Breast epithelium (tissue), 4 donors: Measurements from ENCODE around the gene CPPED1. TPM values are rescaled to one million over a fixed set of nuclear protein-coding genes. Genes with fewer than 3 reads are reported as not detected.

Experiments
- DNase-seq, 2 donors: peaks; one replicate each; pipeline ENCODE4 v3.0.0-alpha.2; 2019; ENCODE audit warnings: low spot score in 2 of 2
- H3K27ac ChIP-seq, 2 donors: fragments of 200-600 bp; sonication (generic) in 1 of 2; one replicate each; pipeline ENCODE4 v1.5.1; 2016 to 2019; ENCODE audit warnings: mild to moderate bottlenecking in 1 of 2
- H3K27me3 ChIP-seq, 2 donors: fragments of 200-600 bp; sonication (generic) in 1 of 2; one replicate each; pipeline versions ENCODE4 v1.5.1 to v1.6.0; 2017 to 2019; ENCODE audit warnings: control low read depth in 1 of 2, mild to moderate bottlenecking in 1 of 2
- H3K36me3 ChIP-seq: fragments of 200-600 bp; one replicate; pipeline ENCODE4 v1.5.1; 2019
- H3K4me1 ChIP-seq, 2 donors: fragments of 200-600 bp; sonication (generic); one replicate each; pipeline ENCODE4 v1.5.1; 2016 to 2019; ENCODE audit warnings: control low read depth in 1 of 2
- H3K4me3 ChIP-seq, 3 donors: fragments of 200-600 bp; sonication (generic); 1 replicate in 2 of 3; 2 replicates in 1 of 3; pipeline ENCODE4 v1.5.1; 2016 to 2019; ENCODE audit warnings: mild to moderate bottlenecking in 3 of 3, moderate library complexity in 2 of 3
- H3K9me3 ChIP-seq, 2 donors: fragments of 200-600 bp; sonication (generic) in 1 of 2; one replicate each; pipeline ENCODE4 v1.5.1; 2016 to 2019; ENCODE audit warnings: control low read depth in 1 of 2
- POLR2A ChIP-seq: fragments of 450-650 bp; IDR thresholded peaks from one replicate; pipeline ENCODE4 v1.6.1; 2016; ENCODE audit warnings: antibody characterized with exemption, mild to moderate bottlenecking, moderate library complexity
- POLR2AphosphoS5 ChIP-seq, 3 donors: sonication (generic); formaldehyde crosslinking; IDR thresholded peaks; one replicate each; pipeline ENCODE4 v1.6.1; 2017; ENCODE audit warnings: antibody characterized with exemption in 3 of 3
- intact Hi-C: fragments of 100-400 bp; cut with DNase I; formaldehyde crosslinking; loops from one replicate; pipeline ENCODE4 v1.15.1; 2023; ENCODE audit warnings: low total_unique reads
- total RNA-seq, 3 donors: library from RNA; depleted of rRNA; stranded (reverse); fragments of >200 nt; gene quantifications; one replicate each; pipeline ENCODE4 v1.1.0, GENCODE V29; 2016
- TF ChIP-seq, protein P1 (sequence below), 3 donors: fragments of 450-650 bp; IDR thresholded peaks; one replicate each; pipeline ENCODE4 v1.5.1; 2016 to 2017; ENCODE audit warnings: antibody characterized with exemption in 3 of 3, mild to moderate bottlenecking in 3 of 3, moderate library complexity in 3 of 3

The CPPED1 gene
- total RNA-seq, 3 donors from 2014 or later, result 9.2 to 23.0 (median 16.4) TPM

DNA sequence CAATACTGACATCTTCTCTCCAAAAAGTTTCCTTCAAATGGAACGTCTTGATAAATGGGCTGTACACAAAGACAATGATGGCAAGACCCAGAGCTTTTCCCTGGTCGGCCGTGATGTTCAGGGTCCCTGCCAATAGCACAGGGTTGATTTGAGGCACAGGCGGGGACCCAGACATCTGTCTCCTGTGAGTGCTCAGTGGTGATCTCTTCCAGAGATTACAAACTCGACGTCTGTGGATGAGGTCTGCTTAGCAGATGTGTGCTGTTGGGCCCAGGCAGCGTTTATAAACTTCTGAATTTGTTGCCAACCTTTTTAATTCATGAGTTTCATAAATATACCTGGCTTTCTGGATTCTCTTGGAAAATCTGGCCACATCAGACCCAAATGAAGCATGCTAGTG is 14.9 kb downstream of the CPPED1 start:
- no peak overlapping the region for H3K4me3 ChIP-seq
- H3K27me3 ChIP-seq, result no peaks in the 10 kb centered on the region
- TF ChIP-seq, protein P1, sequence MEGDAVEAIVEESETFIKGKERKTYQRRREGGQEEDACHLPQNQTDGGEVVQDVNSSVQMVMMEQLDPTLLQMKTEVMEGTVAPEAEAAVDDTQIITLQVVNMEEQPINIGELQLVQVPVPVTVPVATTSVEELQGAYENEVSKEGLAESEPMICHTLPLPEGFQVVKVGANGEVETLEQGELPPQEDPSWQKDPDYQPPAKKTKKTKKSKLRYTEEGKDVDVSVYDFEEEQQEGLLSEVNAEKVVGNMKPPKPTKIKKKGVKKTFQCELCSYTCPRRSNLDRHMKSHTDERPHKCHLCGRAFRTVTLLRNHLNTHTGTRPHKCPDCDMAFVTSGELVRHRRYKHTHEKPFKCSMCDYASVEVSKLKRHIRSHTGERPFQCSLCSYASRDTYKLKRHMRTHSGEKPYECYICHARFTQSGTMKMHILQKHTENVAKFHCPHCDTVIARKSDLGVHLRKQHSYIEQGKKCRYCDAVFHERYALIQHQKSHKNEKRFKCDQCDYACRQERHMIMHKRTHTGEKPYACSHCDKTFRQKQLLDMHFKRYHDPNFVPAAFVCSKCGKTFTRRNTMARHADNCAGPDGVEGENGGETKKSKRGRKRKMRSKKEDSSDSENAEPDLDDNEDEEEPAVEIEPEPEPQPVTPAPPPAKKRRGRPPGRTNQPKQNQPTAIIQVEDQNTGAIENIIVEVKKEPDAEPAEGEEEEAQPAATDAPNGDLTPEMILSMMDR (IDR thresholded peaks at IDR 0.05), result no peak
- TF ChIP-seq POLR2AphosphoS5 (IDR thresholded peaks at IDR 0.05) (no peak), POLR2A (no peak)
- no peaks in the 10 kb centered on the region for H3K36me3 ChIP-seq
- peaks cover 6 to 8% of the 10 kb centered on the region in 2 donors for H3K9me3 ChIP-seq
- H3K4me1 ChIP-seq, result no peaks in the 10 kb centered on the region
- DNase-seq, result no peak
- H3K27ac ChIP-seq, result no peak overlapping the region
- intact Hi-C loops, result no loop called here

DNA sequence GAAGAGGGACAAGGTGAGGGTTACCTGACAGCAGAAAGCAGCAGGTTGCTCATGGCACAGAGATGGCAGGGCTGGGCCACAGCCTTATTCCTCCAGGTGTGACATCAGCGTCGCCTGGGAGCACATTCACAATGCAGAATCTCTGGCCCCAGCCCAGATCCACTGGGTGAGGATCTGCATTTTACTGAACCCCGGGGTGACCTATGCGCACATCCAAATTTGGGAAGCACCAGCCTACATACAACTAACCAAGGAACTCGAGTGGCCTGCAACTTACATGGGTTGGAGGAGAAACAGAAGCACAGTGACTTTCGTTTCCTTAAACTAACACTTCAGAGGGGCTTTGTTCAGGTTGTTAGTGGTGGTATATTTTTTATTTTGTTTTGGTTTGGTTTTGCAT is 17.6 kb downstream of the CPPED1 start:
- H3K4me3 ChIP-seq, result no peak overlapping the region
- DNase-seq, result no peak
- H3K27ac ChIP-seq, result no peak overlapping the region
- intact Hi-C loops, result no loop called here
- H3K27me3 ChIP-seq, result no peaks in the 10 kb centered on the region
- TF ChIP-seq POLR2A (no peak), POLR2AphosphoS5 (IDR thresholded peaks at IDR 0.05) (no peak)
- TF ChIP-seq, protein P1 (IDR thresholded peaks at IDR 0.05), result no peak
- H3K9me3 ChIP-seq, result peaks cover 6 to 11% of the 10 kb centered on the region in 2 donors
- no peaks in the 10 kb centered on the region for H3K36me3 ChIP-seq
- no peaks in the 10 kb centered on the region for H3K4me1 ChIP-seq

DNA sequence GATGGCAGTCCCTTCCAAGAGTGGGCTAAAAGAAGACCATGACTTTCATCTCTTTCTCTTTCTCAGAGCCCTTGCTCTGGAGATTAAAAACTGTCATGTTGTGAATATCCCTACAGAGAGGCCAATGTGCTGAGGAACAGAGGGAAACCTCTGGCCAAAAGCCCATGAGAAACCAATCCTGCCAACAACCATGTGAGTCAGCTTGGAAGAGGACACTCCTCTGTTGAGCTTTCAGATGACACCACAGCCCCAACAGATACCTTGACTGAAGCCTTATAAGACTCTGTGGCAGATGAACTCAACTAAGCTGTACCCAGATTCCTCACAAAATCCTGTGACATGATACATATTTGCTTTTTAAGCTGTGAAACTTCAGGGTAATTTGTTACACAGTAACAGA is 19.6 kb downstream of the CPPED1 start:
- TF ChIP-seq, protein P1 (IDR thresholded peaks at IDR 0.05), result no peak
- TF ChIP-seq POLR2AphosphoS5 (IDR thresholded peaks at IDR 0.05) (no peak), POLR2A (no peak)
- Histone ChIP-seq H3K27me3 (no peaks in the 10 kb centered on the region), H3K4me1 (no peaks in the 10 kb centered on the region), H3K27ac (no peak overlapping the region), H3K4me3 (no peak overlapping the region), H3K36me3 (no peaks in the 10 kb centered on the region), H3K9me3 (peaks cover 6 to 11% of the 10 kb centered on the region in 2 donors)
- DNase-seq, result no peak
- intact Hi-C loops, result loop anchor here (5.0 kb wide), 1 partner anchor 227 kb away; no protein-coding TSS in a partner anchor

DNA sequence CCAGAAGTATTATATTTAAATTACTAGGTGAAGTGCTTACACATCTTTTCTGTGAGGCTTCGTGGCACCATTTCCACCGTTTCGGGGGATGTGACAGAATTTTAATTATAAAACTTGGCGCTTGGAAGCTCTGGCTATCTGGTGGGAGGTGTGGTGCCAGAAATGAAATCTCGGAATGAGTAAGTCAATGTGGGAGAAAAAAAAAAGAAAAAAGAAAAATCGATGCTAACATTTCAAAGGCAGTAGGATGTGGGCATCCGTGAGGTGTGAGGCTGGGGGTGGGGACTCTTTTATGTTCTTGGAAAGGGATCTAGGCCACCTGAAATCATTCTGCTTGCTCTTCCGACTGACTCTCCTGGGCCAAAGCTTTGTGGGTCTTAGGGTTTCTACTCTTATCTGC is 21.9 kb downstream of the CPPED1 start:
- no peaks in the 10 kb centered on the region for H3K4me1 ChIP-seq
- TF ChIP-seq POLR2A (no peak), POLR2AphosphoS5 (IDR thresholded peaks at IDR 0.05) (no peak)
- TF ChIP-seq, protein P1 (IDR thresholded peaks at IDR 0.05), result no peak
- no peaks in the 10 kb centered on the region for H3K36me3 ChIP-seq
- no peak overlapping the region for H3K27ac ChIP-seq
- DNase-seq, result no peak
- H3K9me3 ChIP-seq, result peaks cover 0 to 11% of the 10 kb centered on the region in 2 donors
- H3K4me3 ChIP-seq, result no peak overlapping the region
- intact Hi-C loops, result loop anchor here (5.0 kb wide), 1 partner anchor 224 kb away; no protein-coding TSS in a partner anchor
- no peaks in the 10 kb centered on the region for H3K27me3 ChIP-seq

DNA sequence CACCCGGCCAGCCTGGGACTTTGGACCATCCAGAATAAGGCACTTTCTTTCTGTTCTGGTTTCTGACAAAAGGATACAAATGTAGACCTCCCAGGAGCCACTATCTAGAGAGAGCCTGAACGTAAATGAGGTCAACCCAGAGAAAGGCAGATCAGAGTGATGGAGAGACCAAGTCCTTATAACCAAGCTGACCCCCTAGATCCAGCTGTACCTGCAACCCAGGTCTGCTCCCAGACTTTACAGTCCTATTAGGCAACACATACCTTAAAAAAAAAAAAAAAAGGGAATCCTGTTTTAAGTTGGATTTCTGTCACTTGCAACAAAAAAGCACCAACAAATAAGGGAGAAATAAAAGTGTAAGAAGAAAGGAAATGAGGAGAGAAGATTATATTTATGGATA is 23.2 kb downstream of the CPPED1 start:
- intact Hi-C loops, result loop anchor here (5.0 kb wide), 1 partner anchor 223 kb away; no protein-coding TSS in a partner anchor
- DNase-seq, result no peak
- H3K4me3 ChIP-seq, result no peak overlapping the region
- peaks cover 0 to 11% of the 10 kb centered on the region in 2 donors for H3K9me3 ChIP-seq
- H3K27ac ChIP-seq, result no peak overlapping the region
- no peaks in the 10 kb centered on the region for H3K27me3 ChIP-seq
- TF ChIP-seq, protein P1 (IDR thresholded peaks at IDR 0.05), result no peak
- TF ChIP-seq POLR2A, result no peak
- no peak for TF ChIP-seq POLR2AphosphoS5 (IDR thresholded peaks at IDR 0.05)
- no peaks in the 10 kb centered on the region for H3K4me1 ChIP-seq
- H3K36me3 ChIP-seq, result no peaks in the 10 kb centered on the region
